Smooth muscle cell (in vitro differentiated cells): ENCODE measurements around the gene B4GALNT4. TPM values are rescaled to one million over a fixed set of nuclear protein-coding genes. Genes with fewer than 3 reads are reported as not detected.

Source experiments
- DNase-seq: peaks from one replicate; lab custom pipeline; 2025; ENCODE audit not compliant: unreplicated experiment; lab: John Stamatoyannopoulos, UW
- H2AFZ ChIP-seq: fragments of 200-600 bp; sonication (generic); 2 replicates; pipeline ENCODE4 v1.6.0; 2016; ENCODE audit warnings: antibody characterized with exemption, low read depth, mild to moderate bottlenecking
- H3F3A ChIP-seq: fragments of 200-600 bp; sonication (generic); 2 replicates; pipeline ENCODE4 v1.6.0; 2017; ENCODE audit warnings: antibody characterized with exemption, low read depth
- H3K27ac ChIP-seq: fragments of 200-600 bp; sonication (generic); 2 replicates; pipeline ENCODE4 v1.5.1; 2016; ENCODE audit warnings: low read depth, mild to moderate bottlenecking
- H3K27me3 ChIP-seq: fragments of 200-600 bp; sonication (generic); 2 replicates; pipeline ENCODE4 v1.6.1; 2016; ENCODE audit warnings: low read depth, mild to moderate bottlenecking
- H3K36me3 ChIP-seq: fragments of 200-600 bp; sonication (generic); 2 replicates; pipeline ENCODE4 v1.5.1; 2016; ENCODE audit warnings: low read depth
- H3K4me1 ChIP-seq: fragments of 200-600 bp; sonication (generic); 2 replicates; pipeline ENCODE4 v1.5.1; 2016; ENCODE audit warnings: low read depth
- H3K4me2 ChIP-seq: fragments of 200-600 bp; sonication (generic); 2 replicates; pipeline ENCODE4 v1.6.0; 2016; ENCODE audit warnings: mild to moderate bottlenecking
- H3K4me3 ChIP-seq: fragments of 200-600 bp; sonication (generic); 2 replicates; pipeline ENCODE4 v1.5.1; 2016; ENCODE audit warnings: mild to moderate bottlenecking
- H3K79me2 ChIP-seq: fragments of 200-600 bp; sonication (generic); 2 replicates; pipeline ENCODE4 v1.6.0; 2016; ENCODE audit warnings: low read depth, mild to moderate bottlenecking
- H3K9ac ChIP-seq: fragments of 200-600 bp; sonication (generic); 2 replicates; pipeline ENCODE4 v1.6.0; 2016; ENCODE audit warnings: low read depth
- H3K9me3 ChIP-seq: fragments of 200-600 bp; sonication (generic); replicated peaks from 2 replicates; pipeline ENCODE4 v1.5.1; 2016; ENCODE audit warnings: low read depth
- H4K20me1 ChIP-seq: fragments of 200-600 bp; sonication (generic); 2 replicates; pipeline ENCODE4 v1.6.0; 2016; ENCODE audit warnings: low read depth
- WGBS: methylation state at CpG from one replicate; pipeline ENCODE4 v1.1.7; 2016; ENCODE audit warnings: low lambda C conversion rate; 5-methylcytosine and 5-hydroxymethylcytosine counted together
- polyA plus RNA-seq: library from polyadenylated mRNA; unstranded; fragments of >200 nt; fragmentation: Nextera tagmentation; extraction: Ambion mirVana; gene quantifications from 2 replicates; pipeline ENCODE4 v1.2.1, GENCODE V29; 2016
- total RNA-seq: library from RNA; depleted of rRNA; stranded (reverse); fragments of >200 nt; gene quantifications from 2 replicates; pipeline ENCODE4 v1.2.3, GENCODE V29; 2014
- TF ChIP-seq, protein P1 (sequence below): fragments of 200-600 bp; sonication (generic); IDR thresholded peaks from 2 replicates; pipeline ENCODE4 v1.5.1; 2017; ENCODE audit warnings: borderline replicate concordance, mild to moderate bottlenecking, antibody characterized with exemption; ENCODE audit not compliant: insufficient read depth, poor library complexity, severe bottlenecking

The B4GALNT4 gene
- total and polyA plus RNA-seq, 2 experiments from 2014 or later: 21.9 to 45.8 TPM

DNA sequence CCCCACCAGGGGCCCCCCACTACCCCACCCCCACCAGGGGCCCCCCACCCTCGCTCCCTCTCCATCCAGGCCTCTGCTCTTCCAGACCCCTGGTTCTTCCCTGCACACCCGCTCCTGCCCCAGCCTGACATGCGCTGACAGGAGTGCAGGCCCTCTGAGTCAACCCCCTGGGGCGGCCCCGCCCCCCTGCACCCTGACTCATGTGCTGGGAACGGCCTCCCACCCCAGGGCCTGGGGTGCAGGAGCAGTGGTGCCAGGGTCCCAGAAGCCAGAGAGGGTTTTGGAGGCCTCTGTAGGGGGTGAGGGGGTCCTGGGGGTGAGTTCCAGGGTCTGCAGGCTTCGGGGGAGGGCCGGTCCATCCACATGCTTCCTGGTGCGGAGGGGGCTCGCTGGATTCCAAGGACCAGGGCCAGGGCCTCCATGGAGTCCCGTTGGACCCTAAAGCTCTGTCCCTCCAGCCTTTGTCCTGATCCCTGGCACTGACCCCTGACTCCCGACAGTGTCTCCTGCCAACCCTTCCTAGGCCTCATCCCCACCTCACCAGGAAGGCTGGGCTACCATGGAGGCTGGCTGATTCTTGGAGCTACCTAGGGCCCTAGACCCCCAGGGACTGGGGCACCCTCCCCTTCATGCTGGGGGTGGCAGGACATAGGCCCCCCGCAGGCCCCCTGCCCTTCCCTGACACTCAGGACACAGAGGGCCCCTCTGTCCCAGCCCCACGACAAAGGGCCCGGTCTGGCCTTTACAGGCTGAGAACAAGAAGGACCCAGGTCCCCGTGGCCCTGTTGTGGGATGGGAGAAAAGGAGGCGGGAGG, 24.1 kb downstream of the B4GALNT4 start:
- H3K9me3 ChIP-seq: no peaks in the 10 kb centered on the region
- H3K4me1 ChIP-seq: peaks cover 17% of the 10 kb centered on the region
- H3K27ac ChIP-seq: peak overlapping the region; percentile 89
- H3K36me3 ChIP-seq: no peaks in the 10 kb centered on the region
- TF ChIP-seq, protein P1, sequence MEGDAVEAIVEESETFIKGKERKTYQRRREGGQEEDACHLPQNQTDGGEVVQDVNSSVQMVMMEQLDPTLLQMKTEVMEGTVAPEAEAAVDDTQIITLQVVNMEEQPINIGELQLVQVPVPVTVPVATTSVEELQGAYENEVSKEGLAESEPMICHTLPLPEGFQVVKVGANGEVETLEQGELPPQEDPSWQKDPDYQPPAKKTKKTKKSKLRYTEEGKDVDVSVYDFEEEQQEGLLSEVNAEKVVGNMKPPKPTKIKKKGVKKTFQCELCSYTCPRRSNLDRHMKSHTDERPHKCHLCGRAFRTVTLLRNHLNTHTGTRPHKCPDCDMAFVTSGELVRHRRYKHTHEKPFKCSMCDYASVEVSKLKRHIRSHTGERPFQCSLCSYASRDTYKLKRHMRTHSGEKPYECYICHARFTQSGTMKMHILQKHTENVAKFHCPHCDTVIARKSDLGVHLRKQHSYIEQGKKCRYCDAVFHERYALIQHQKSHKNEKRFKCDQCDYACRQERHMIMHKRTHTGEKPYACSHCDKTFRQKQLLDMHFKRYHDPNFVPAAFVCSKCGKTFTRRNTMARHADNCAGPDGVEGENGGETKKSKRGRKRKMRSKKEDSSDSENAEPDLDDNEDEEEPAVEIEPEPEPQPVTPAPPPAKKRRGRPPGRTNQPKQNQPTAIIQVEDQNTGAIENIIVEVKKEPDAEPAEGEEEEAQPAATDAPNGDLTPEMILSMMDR: no peak
- no peak overlapping the region for H2AFZ ChIP-seq
- no peaks in the 10 kb centered on the region for H3F3A ChIP-seq
- peak; percentile 43 for DNase-seq
- peak overlapping the region; percentile 85 for H3K4me2 ChIP-seq
- no peaks in the 10 kb centered on the region for H3K79me2 ChIP-seq
- WGBS: 52% methylated on average over 13 of the region's 17 CpGs
- peak overlapping the region; percentile 60 for H3K4me3 ChIP-seq
- no peaks in the 10 kb centered on the region for H3K27me3 ChIP-seq
- peaks cover 7% of the 10 kb centered on the region for H4K20me1 ChIP-seq
- H3K9ac ChIP-seq: peak overlapping the region; percentile 82

DNA sequence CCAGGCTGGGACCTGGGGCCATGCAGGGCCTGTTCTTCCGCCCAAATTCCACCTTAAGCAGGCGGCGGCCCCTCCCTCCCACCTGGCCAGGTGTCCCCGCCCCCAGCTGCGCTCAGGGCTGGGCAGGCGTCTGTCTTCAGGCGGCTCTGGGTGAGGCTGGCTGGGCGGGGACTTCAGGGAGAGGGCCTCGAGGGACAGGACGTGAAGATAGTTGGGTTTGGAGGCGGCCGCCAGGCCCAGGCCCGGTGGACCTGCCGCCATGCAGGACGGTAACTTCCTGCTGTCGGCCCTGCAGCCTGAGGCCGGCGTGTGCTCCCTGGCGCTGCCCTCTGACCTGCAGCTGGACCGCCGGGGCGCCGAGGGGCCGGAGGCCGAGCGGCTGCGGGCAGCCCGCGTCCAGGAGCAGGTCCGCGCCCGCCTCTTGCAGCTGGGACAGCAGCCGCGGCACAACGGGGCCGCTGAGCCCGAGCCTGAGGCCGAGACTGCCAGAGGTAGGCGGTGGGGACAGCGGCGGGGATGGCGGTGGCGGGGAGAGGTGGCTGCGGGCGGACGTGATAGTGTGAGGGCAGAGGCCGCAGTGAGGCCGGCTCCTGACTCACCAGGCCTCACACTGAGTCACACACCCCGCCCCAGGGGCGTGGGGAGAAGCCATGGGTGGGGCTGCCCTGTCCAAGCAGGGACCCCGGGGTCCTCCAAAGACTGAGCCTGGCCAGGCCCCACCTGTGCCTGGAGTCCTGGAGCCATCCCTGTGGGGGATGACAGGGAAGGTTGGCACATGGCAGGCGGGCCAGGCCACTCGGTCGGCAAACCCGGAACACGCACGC, 24.9 kb downstream of the B4GALNT4 start, which contains the start of gene PKP3:
PKP3 (plus strand) TSS at position 176 of the 824 bp plus-strand sequence; CDS start at position 260, 84 bp downstream.
- DNase-seq: peak; percentile 34

DNA sequence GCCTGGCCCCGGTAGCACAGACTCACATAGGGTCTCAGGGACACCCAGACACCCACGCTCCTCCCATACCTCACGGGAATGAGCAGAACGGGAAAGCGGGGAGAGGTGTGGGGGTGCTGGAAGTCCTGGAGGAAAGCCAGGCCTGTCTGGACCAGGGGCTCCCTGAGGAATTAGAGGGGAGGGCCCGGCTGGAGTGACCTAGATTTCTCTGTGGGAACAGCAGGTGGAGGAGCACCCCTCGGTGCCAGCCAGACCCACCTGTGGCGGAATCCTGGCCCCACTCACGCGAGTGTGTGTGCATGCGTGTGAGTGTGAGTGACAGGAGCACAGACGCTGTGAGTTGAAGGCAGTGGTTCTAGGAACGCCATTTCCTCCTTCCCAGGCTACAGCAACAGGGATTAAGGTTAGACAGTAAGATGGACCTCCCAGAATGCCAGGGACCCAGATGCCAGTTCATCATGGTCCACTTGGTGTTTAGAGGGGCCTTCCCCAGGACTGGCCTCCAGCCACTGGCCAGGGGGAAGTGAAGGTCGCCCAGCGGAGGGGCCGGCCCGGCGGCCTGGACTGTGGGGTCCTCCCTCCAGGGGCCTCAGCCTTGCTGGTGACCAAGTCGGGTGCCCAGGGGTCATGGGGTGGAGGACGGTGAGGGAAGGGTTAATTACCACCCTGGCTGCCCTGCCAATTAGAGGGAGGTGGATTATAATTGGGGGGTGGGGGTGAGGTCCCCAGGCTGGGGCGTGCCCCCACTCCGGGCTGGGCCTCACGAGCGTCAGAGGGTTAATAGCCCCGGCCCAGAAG, 25.8 kb downstream of the B4GALNT4 start:
- Histone ChIP-seq H4K20me1 (peaks cover 7% of the 10 kb centered on the region), H3K4me1 (peaks cover 17% of the 10 kb centered on the region), H3K27ac (peak overlapping the region; percentile 89), H3K9me3 (no peaks in the 10 kb centered on the region), H3K27me3 (no peaks in the 10 kb centered on the region), H3K36me3 (no peaks in the 10 kb centered on the region), H3K79me2 (no peaks in the 10 kb centered on the region), H3K9ac (peak overlapping the region; percentile 68), H3K4me3 (peak overlapping the region; percentile 60), H3K4me2 (peak overlapping the region; percentile 85), H2AFZ (no peak overlapping the region), H3F3A (no peaks in the 10 kb centered on the region)
- 77% methylated on average over 20 of the region's 25 CpGs for WGBS
- TF ChIP-seq, protein P1: no peak
- DNase-seq: no peak

More for the DNA sequence above, 24.9 kb downstream of the B4GALNT4 start, which contains the start of gene PKP3:
- Histone ChIP-seq H3K27me3 (no peaks in the 10 kb centered on the region), H3F3A (no peaks in the 10 kb centered on the region), H3K36me3 (no peaks in the 10 kb centered on the region), H3K4me3 (peak within 1 kb of the TSS; percentile 60), H4K20me1 (peaks cover 7% of the 10 kb centered on the region), H2AFZ (peak within 1 kb of the TSS; percentile 54), H3K4me2 (peak within 1 kb of the TSS; percentile 85), H3K4me1 (peaks cover 17% of the 10 kb centered on the region), H3K79me2 (no peaks in the 10 kb centered on the region), H3K9me3 (no peaks in the 10 kb centered on the region), H3K27ac (peak within 1 kb of the TSS; percentile 89), H3K9ac (peak within 1 kb of the TSS; percentile 82)
- TF ChIP-seq, protein P1: no peak
- WGBS: 21% methylated on average over 51 of the region's 57 CpGs
